Left lung (tissue), 10 donors: Measurements from ENCODE around the gene CCDC91. TPM values are rescaled to one million over a fixed set of nuclear protein-coding genes. Genes with fewer than 3 reads are reported as not detected.

Experiments
- ATAC-seq: fragments of 200-7000 bp; cut with Tn5 transposase; one replicate; pipeline ENCODE4 v1.9.1; 2020; ENCODE audit warnings: moderate library complexity
- DNase-seq, 4 donors: peaks; one replicate each; pipeline ENCODE4 v3.0.0-alpha.2; 2013 to 2020
- H3K27ac ChIP-seq, 2 donors: fragments of 200-600 bp; sonication (generic) in 1 of 2; one replicate each; pipeline versions ENCODE4 v1.5.0 to v1.8.0; 2020 to 2021
- H3K27me3 ChIP-seq, 2 donors: fragments of 200-600 bp; sonication (generic) in 1 of 2; one replicate each; pipeline versions ENCODE4 v1.5.0 to v1.8.0; 2020 to 2021
- H3K36me3 ChIP-seq, 2 donors: fragments of 200-600 bp; sonication (generic) in 1 of 2; one replicate each; pipeline versions ENCODE4 v1.5.0 to v1.8.0; 2020 to 2021
- H3K4me1 ChIP-seq, 2 donors: fragments of 200-600 bp; one replicate each; pipeline ENCODE4 v1.8.0; 2021
- H3K4me3 ChIP-seq, 2 donors: fragments of 200-600 bp; sonication (generic) in 1 of 2; one replicate each; pipeline versions ENCODE4 v1.5.0 to v1.8.0; 2020 to 2021; ENCODE audit warnings: mild to moderate bottlenecking in 1 of 2
- H3K9me3 ChIP-seq, 2 donors: fragments of 200-600 bp; sonication (generic) in 1 of 2; one replicate each; pipeline versions ENCODE4 v1.5.0 to v1.8.0; 2020 to 2021
- CTCF ChIP-seq, 2 donors: fragments of 200-600 bp; sonication (generic) in 1 of 2; IDR thresholded peaks; one replicate each; pipeline versions ENCODE4 v1.5.0 to v1.8.0; 2021; ENCODE audit warnings: antibody characterized with exemption in 2 of 2
- intact Hi-C, 2 donors: fragments of 100-400 bp; cut with DNase I; formaldehyde crosslinking; loops; one replicate each; pipeline versions ENCODE4 v1.11.2 to v1.14.2; 2022
- polyA plus RNA-seq, 6 donors: library from polyadenylated mRNA; unstranded; fragments of 120-200 nt; gene quantifications; one replicate each; pipeline ENCODE4 v1.2.1, GENCODE V29; 2013; ENCODE audit not compliant: insufficient read length in 6 of 6
- total RNA-seq, 2 donors: library from RNA; stranded (reverse); fragmentation: NEBNext Ultra II Directional; extraction: Animal tissue kit (Norgen Biotek cat#: 25700); gene quantifications; one replicate each; pipeline ENCODE4 v1.2.1, GENCODE V29; 2021
- donor health status: DM: no; HTN: yes; CAD: no.
- donor health status: DM: no; HTN: no; CAD: no.

Gene CCDC91
- total and polyA plus RNA-seq, 8 donors, result 18.5 to 30.0 (median 26.2) TPM

- DNase-seq (no peak), ATAC-seq (no peak)
- Histone ChIP-seq H3K9me3 (no peaks in the 10 kb centered on the region), H3K4me1 (no peaks in the 10 kb centered on the region), H3K4me3 (no peak overlapping the region), H3K27me3 (no peaks in the 10 kb centered on the region), H3K36me3 (peaks cover 0 to 6% of the 10 kb centered on the region in 2 donors), H3K27ac (no peak overlapping the region)
- intact Hi-C loops, result no loop called here
- no peak for TF ChIP-seq CTCF (IDR thresholded peaks at IDR 0.05)
Observed at GRCh38 chr12:28306535-28306934, 116.3 kb downstream of the CCDC91 start.

GRCh38 chr12:28308891-28309290 lies 118.6 kb downstream of the CCDC91 start:
- H3K36me3 ChIP-seq, result peaks cover 0 to 6% of the 10 kb centered on the region in 2 donors
- ATAC-seq (no peak), DNase-seq (no peak)
- TF ChIP-seq CTCF (IDR thresholded peaks at IDR 0.05), result no peak
- intact Hi-C loops, result no loop called here
- no peak overlapping the region for H3K4me3 ChIP-seq
- H3K27me3 ChIP-seq, result no peaks in the 10 kb centered on the region
- no peaks in the 10 kb centered on the region for H3K4me1 ChIP-seq
- no peaks in the 10 kb centered on the region for H3K9me3 ChIP-seq
- no peak overlapping the region for H3K27ac ChIP-seq

- no peak overlapping the region for H3K4me3 ChIP-seq
- no peaks in the 10 kb centered on the region for H3K27me3 ChIP-seq
- peak overlapping the region in 1 of 2 donors; percentile 9 for H3K27ac ChIP-seq
- no peaks in the 10 kb centered on the region for H3K4me1 ChIP-seq
- DNase-seq (peak in 1 of 4 donors; percentile 1), ATAC-seq (peak; percentile 21)
- H3K9me3 ChIP-seq, result peaks cover 0 to 13% of the 10 kb centered on the region in 2 donors
- TF ChIP-seq CTCF (IDR thresholded peaks at IDR 0.05), result no peak
- H3K36me3 ChIP-seq, result peaks cover 0 to 7% of the 10 kb centered on the region in 2 donors
- intact Hi-C loops, result no loop called here
Observed at GRCh38 chr12:28313631-28314030, 123.4 kb downstream of the CCDC91 start.

GRCh38 chr12:28316049-28316448 lies 125.8 kb downstream of the CCDC91 start:
- Histone ChIP-seq H3K27ac (no peak overlapping the region), H3K4me1 (no peaks in the 10 kb centered on the region), H3K9me3 (peaks cover 0 to 13% of the 10 kb centered on the region in 2 donors), H3K4me3 (no peak overlapping the region), H3K27me3 (no peaks in the 10 kb centered on the region), H3K36me3 (peaks cover 0 to 6% of the 10 kb centered on the region in 2 donors)
- DNase-seq, result no peak
- intact Hi-C loops, result no loop called here
- no peak for TF ChIP-seq CTCF (IDR thresholded peaks at IDR 0.05)
- ATAC-seq, result no peak

GRCh38 chr12:28318273-28318672 lies 128.0 kb downstream of the CCDC91 start:
- H3K9me3 ChIP-seq, result peaks cover 0 to 13% of the 10 kb centered on the region in 2 donors
- H3K36me3 ChIP-seq, result peaks cover 0 to 6% of the 10 kb centered on the region in 2 donors
- H3K27ac ChIP-seq, result no peak overlapping the region
- no peak for TF ChIP-seq CTCF (IDR thresholded peaks at IDR 0.05)
- H3K27me3 ChIP-seq, result no peaks in the 10 kb centered on the region
- intact Hi-C loops, result no loop called here
- ATAC-seq (no peak), DNase-seq (no peak)
- H3K4me3 ChIP-seq, result no peak overlapping the region
- no peaks in the 10 kb centered on the region for H3K4me1 ChIP-seq
